Kidney epithelial cell (primary cell): ENCODE measurements around the gene NCAM1. TPM values are rescaled to one million over a fixed set of nuclear protein-coding genes. Genes with fewer than 3 reads are reported as not detected.
A peak's percentile ranks its signal among the peaks of the same experiment; 100 is the strongest.

ENCODE experiments used
- DNase-seq: peaks from one replicate; pipeline ENCODE4 v3.0.0-alpha.2; 2010; ENCODE audit warnings: low read depth
- H3K27me3 ChIP-seq: 2 replicates; pipeline ENCODE4 v1.6.0; 2011; ENCODE audit warnings: low read length; ENCODE audit not compliant: control insufficient read depth, insufficient read depth
- H3K36me3 ChIP-seq: 2 replicates; pipeline ENCODE4 v1.5.1; 2011; ENCODE audit warnings: low read length; ENCODE audit not compliant: control insufficient read depth, insufficient read depth
- H3K4me3 ChIP-seq: 2 replicates; pipeline ENCODE4 v1.5.1; 2011; ENCODE audit warnings: low read depth, mild to moderate bottlenecking, control low read depth, low read length
- total RNA-seq: library from RNA; depleted of rRNA; stranded (reverse); fragments of >200 nt; gene quantifications from 2 replicates; pipeline ENCODE4 v1.2.3, GENCODE V29; 2015
- TF ChIP-seq, protein P1 (sequence below): IDR thresholded peaks from 2 replicates; pipeline ENCODE4 v1.5.1; 2011; ENCODE audit warnings: mild to moderate bottlenecking, moderate library complexity, low read length, control low read depth, inconsistent platforms; ENCODE audit not compliant: insufficient read depth, poor library complexity, severe bottlenecking

The NCAM1 gene
- total RNA-seq, 1 donor from 2014 or later = 16.5 TPM

GRCh38 chr11:113176599-113177360 lies 215.6 kb downstream of the NCAM1 start:
- TF ChIP-seq, protein P1, sequence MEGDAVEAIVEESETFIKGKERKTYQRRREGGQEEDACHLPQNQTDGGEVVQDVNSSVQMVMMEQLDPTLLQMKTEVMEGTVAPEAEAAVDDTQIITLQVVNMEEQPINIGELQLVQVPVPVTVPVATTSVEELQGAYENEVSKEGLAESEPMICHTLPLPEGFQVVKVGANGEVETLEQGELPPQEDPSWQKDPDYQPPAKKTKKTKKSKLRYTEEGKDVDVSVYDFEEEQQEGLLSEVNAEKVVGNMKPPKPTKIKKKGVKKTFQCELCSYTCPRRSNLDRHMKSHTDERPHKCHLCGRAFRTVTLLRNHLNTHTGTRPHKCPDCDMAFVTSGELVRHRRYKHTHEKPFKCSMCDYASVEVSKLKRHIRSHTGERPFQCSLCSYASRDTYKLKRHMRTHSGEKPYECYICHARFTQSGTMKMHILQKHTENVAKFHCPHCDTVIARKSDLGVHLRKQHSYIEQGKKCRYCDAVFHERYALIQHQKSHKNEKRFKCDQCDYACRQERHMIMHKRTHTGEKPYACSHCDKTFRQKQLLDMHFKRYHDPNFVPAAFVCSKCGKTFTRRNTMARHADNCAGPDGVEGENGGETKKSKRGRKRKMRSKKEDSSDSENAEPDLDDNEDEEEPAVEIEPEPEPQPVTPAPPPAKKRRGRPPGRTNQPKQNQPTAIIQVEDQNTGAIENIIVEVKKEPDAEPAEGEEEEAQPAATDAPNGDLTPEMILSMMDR = no peak
- DNase-seq = peak; percentile 12
- Histone ChIP-seq H3K4me3 (no peak overlapping the region), H3K36me3 (no peaks in the 10 kb centered on the region), H3K27me3 (no peaks in the 10 kb centered on the region)

DNA sequence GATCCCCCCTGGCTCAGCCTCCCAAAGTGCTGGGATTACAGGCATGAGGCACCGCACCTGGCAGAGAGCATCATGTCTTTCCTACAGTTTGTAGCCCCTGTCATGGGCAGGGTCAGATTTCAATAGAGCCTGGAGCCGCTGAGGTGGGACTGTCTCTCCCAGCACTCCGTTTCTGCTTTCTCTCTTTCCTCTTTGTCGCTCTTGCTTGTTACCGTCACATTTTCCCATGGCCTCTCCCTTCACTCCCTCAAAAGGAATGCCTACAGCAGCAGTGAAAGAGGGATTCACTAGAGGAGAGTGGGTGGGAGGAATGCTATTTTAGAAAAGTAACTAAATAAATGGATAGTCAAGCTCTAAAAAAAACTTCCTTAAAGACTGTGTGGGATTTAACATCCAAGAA lies 216.5 kb downstream of the NCAM1 start:
- Histone ChIP-seq H3K27me3 (no peaks in the 10 kb centered on the region), H3K36me3 (no peaks in the 10 kb centered on the region), H3K4me3 (no peak overlapping the region)
- TF ChIP-seq, protein P1 = no peak
- DNase-seq = no peak

DNA sequence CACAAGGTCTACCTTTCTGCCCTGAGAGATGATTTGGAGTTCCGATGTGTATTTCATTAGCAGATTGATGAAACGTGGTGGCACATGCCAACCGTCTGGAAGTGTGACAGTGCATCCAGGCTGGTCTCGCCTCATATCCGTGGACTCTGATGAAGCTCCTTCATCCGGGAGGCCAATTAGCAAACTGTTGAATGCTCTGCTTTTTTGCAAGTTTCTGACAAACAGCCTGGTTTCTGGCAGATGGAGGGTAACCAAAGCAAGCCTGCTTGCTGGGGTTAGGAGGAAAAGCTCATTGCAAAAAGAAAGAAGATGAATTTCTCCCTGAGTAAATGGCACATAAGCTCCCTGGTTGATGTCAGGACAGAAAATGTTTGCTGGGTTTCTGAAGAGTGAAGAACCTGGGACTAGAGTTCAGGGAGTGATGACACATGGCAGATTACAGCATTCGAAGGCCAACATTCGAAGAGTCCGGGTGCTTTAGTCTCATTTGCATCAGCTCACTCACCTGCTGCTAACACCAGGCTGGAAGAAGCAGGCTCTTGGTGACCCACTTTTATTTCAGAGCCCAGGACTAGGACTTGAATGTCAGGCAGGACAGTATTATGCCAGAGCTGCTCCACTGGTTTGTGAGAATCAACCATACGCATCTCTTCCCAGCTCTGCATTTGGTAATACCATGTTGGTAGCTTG lies 217.3 kb downstream of the NCAM1 start:
- TF ChIP-seq, protein P1 = no peak
- H3K4me3 ChIP-seq = no peak overlapping the region
- no peaks in the 10 kb centered on the region for H3K27me3 ChIP-seq
- no peak for DNase-seq
- no peaks in the 10 kb centered on the region for H3K36me3 ChIP-seq

DNA sequence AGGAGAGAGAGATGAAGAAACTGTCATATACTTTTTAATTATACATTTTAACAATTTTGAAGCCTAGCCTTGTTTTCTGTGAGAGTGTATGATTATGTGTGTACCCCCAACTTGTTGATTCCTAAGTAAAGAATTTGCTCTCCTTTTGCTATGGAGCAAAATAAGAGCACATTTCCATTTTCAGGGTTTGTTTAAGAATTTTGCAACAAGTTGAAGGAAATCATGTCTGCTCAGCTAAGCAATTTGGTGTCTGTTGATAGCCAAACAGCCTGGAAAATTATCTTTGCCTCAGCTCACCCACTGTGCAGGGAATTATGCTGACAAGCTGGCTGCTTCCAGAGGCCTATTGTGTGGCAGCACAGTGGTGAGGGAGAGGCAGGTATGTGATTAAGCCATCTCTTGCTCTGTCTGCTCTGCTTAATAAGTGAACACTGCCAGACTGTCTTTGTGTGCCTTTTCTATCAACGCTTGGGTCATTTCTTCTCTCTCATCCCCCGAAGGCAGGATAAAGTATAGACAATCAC lies 218.0 kb downstream of the NCAM1 start:
- DNase-seq = no peak
- TF ChIP-seq, protein P1 = no peak
- H3K36me3 ChIP-seq = no peaks in the 10 kb centered on the region
- H3K4me3 ChIP-seq = no peak overlapping the region
- H3K27me3 ChIP-seq = no peaks in the 10 kb centered on the region

GRCh38 chr11:113181094-113181493 lies 219.9 kb downstream of the NCAM1 start:
- TF ChIP-seq, protein P1 = no peak
- H3K27me3 ChIP-seq = no peaks in the 10 kb centered on the region

DNA sequence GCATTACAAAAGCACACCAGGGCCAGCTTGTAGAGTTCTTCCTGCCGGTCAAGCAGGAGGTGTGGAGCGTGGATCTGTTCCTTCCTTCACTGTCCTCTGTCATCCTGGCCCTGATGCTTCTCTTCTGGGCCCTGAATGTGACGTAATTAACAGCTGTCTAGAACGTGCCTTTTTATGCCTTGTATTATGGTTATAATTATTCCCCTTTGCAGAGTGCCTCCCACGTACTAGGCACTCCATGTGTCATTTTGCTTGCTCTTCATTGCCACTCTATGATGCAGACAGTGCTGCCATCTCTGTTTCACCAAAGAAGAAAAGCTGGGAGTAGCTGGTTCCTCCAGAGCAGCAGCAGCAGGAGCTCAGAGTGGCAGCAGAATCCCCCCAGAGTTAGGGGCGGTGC lies 221.1 kb downstream of the NCAM1 start:
- no peaks in the 10 kb centered on the region for H3K27me3 ChIP-seq
- H3K36me3 ChIP-seq = no peaks in the 10 kb centered on the region
- no peak overlapping the region for H3K4me3 ChIP-seq
- TF ChIP-seq, protein P1 = no peak
- no peak for DNase-seq

More at GRCh38 chr11:113181094-113181493, 219.9 kb downstream of the NCAM1 start:
- no peak for DNase-seq
- Histone ChIP-seq H3K4me3 (no peak overlapping the region), H3K36me3 (no peaks in the 10 kb centered on the region)
